ENCODE results near the gene UTS2R.
A peak's percentile ranks its signal among the peaks of the same experiment; 100 is the strongest.

Gene UTS2R

GRCh38 chr17:82414548-82415281, 43.1 kb downstream of the UTS2R start (continued):
- no peak for TF ChIP-seq ZBTB11 (tag by site-specific recombination; conservative IDR thresholded peaks at IDR 0.05; ENCODE audit: low read depth)
- TF ChIP-seq HIC1 (tag by site-specific recombination; IDR thresholded peaks at IDR 0.05): no peak
- peak; percentile 70; the same call in 1 of the 2 replicates for TF ChIP-seq ZNF600 (tag by site-specific recombination; IDR thresholded peaks at IDR 0.05)
- TF ChIP-seq ZNF10 (tag by site-specific recombination; IDR thresholded peaks at IDR 0.05): no peak
- peak; percentile 75 for TF ChIP-seq GLIS2 (tag by site-specific recombination; IDR thresholded peaks at IDR 0.05)
- no peak for TF ChIP-seq ZBTB7A (tag by site-specific recombination; IDR thresholded peaks at IDR 0.05; ENCODE audit: low read depth)
- TF ChIP-seq ZNF341 (tag by site-specific recombination; IDR thresholded peaks at IDR 0.05; ENCODE audit: low read depth): 0 out of 2 replicates have a peak, but pooled peaks have one; percentile 29
- TF ChIP-seq ZNF791 (tag by site-specific recombination; IDR thresholded peaks at IDR 0.05): no peak
- TF ChIP-seq ZNF174 (tag by site-specific recombination; IDR thresholded peaks at IDR 0.05): no peak
- peak; percentile 40; the same call in 1 of the 2 replicates for TF ChIP-seq ZNF394 (tag by site-specific recombination; IDR thresholded peaks at IDR 0.05; ENCODE audit: borderline replicate concordance)
- TF ChIP-seq KLF10 (tag by site-specific recombination; IDR thresholded peaks at IDR 0.05): peak; percentile 32; the same call in 1 of the 2 replicates
- peak; percentile 18; the same call in 1 of the 2 replicates for TF ChIP-seq PRDM1 (tag by site-specific recombination; IDR thresholded peaks at IDR 0.05)
- TF ChIP-seq GLI4 (tag by site-specific recombination; IDR thresholded peaks at IDR 0.05): no peak
- TF ChIP-seq ZEB2 (tag by site-specific recombination; IDR thresholded peaks at IDR 0.05): peak; percentile 69
- peak; percentile 77; the same call in 1 of the 2 replicates for TF ChIP-seq HOXC10 (CRISPR knock-in tag; IDR thresholded peaks at IDR 0.05)
- TF ChIP-seq ZFP37 (tag by site-specific recombination; IDR thresholded peaks at IDR 0.05): peak; percentile 65
- TF ChIP-seq REST (tag by site-specific recombination; IDR thresholded peaks at IDR 0.05): peak; percentile 100
- TF ChIP-seq ZNF280C (tag by site-specific recombination; IDR thresholded peaks at IDR 0.05): no peak
- TF ChIP-seq PRDM2 (tag by site-specific recombination; IDR thresholded peaks at IDR 0.05; ENCODE audit: borderline replicate concordance): no peak
- no peak for TF ChIP-seq ZNF624 (tag by site-specific recombination; IDR thresholded peaks at IDR 0.05)
- TF ChIP-seq HOXD13 (CRISPR knock-in tag; IDR thresholded peaks at IDR 0.05; ENCODE audit: borderline replicate concordance): peak; percentile 44; the same call in 1 of the 2 replicates
- TF ChIP-seq ZNF416 (tag by site-specific recombination; IDR thresholded peaks at IDR 0.05): no peak
